NCI-H2107 treated with DMSO at 0.1 percent for 48 hours (cell line): Measurements from ENCODE around the gene KCTD14.
"Not testable (repeated sequence)": the region's sequence is repeated elsewhere in the genome, so short reads cannot be mapped to it uniquely, and the experiment has no call there.

Experiments used
- DNase-seq: peaks from one replicate; lab custom pipeline; 2025; ENCODE audit not compliant: unreplicated experiment; lab: John Stamatoyannopoulos, UW

Gene KCTD14

DNA sequence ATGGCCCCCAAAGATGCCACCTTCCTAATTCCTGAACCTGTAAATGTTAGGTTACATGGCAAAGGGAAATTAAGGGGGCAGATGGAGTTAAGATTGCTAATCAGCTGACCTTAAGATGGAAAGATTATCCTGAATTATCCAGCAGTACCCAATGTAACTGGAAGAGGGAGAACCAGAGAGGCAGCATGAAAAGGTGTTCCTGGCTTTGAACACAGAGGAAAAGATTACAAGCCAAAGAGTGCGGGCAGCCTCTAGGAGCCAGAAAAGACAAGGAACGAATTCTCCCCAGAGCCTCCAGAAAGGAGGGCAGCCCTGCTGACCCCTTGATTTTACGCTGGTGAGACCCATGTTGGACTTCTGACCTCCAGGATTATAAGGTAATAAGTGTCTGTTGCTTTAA is 25.5 kb upstream of the KCTD14 start:
- DNase-seq, result no peak

DNA sequence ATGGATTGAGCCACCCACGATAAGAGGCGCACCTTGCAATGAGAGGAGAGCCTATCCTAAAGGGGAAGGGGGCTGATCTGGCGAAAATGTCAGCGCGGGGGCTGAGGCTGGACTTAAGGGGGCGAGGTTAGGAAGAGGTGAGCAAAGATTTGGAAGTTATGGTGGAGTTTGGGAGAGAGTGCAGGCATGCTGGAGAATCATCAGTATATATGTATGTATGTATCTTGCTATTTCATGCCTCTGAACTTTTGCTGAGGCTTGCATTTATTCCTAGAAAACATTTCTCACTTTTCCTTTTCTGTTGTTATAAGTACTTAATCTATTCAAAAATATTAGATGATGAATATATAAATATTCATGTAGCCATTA is 23.4 kb upstream of the KCTD14 start:
- no peak for DNase-seq

DNA sequence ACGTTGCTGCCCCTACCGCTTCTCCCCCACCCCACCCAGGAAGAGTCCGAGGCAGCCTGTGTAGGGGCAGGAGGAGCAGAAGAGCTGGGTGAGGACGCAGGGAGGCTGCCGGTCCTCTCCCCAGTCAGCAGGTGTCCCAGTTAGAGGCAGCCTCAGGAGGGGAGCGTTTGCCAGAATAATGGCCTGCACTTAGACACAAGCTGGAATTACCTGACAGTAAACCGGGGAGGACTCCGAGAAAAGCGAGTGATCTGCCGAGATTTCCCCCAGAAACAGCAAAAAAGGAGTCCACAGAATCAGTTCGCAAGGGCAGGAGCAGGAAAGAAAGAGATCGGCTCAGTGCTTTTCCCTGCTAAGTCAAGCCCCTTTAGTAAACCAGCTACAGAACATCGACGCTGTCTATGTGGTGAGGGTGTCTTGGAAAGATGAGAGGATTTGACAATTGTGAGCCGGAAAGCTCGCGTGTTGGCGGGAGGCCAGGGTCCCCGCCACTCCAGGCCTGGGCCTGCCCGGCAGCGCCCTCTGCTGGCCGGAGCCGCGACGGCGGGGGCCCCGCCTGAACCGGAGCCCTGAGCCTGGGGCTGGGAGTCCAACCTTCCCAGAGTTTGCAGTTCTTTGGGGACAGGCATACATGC is 22.9 kb upstream of the KCTD14 start:
- peak; percentile 66 for DNase-seq

DNA sequence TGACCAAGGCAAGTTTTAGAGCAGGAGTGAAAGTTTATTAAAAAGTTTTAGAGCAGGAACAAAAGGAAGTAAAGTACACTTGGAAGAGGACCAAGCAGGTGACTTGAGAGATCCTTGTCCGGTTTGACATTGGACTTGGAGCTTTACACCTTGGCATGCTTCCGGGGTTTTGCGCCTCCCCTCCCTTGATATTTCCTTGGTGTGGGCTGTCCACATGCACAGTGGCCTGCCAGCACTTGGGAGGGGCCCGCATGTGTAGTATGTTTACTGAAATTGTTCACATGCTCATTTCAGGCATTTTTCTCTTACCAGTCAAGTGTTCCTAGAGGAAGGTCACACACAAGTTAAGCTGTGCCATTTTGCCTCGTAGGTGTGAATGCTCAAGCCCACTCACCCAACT is 21.6 kb upstream of the KCTD14 start:
- no peak for DNase-seq

DNA sequence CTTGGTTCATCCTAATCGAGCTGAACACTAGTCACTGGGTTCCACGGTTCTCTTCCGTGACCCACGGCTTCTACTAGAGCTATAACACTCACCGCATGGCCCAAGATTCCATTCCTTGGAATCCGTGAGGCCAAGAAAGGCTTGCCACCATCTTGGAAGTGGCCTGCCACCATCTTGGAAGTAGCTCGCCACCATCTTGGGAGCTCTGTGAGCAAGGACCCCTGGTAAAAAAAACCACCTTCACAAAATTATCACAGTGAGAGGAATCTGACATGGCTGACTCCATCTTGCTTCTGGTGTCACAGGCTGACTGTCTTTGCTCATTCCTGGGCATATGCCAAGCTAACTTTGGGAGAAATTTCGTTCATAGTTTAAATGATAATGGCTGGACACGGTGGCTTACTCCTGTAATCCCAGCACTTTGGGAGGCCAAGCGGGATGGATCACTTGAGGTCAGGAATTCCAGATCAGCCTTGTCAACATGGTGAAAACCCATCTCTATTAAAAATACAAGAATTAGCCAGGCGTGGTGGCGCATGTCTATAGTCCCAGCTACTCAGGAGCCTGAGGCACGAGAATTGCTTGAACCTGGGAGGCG is 18.9 kb upstream of the KCTD14 start:
- DNase-seq, result no peak

DNA sequence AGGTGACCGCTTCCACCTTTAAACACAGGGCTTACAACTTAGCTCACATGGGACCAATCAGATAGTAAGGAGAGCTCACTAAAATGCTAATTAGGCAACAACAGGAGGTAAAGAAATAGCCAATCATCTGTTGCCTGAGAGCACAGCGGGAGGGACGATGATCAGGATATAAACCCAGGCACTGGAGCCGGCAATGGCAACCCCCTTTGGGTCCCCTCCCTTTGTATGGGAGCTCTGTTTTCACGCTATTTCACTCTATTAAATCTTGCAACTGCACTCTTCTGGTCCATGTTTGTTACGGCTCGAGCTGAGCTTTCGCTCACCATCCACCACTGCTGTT is 18.3 kb upstream of the KCTD14 start:
- not testable (repeated sequence) for DNase-seq

DNA sequence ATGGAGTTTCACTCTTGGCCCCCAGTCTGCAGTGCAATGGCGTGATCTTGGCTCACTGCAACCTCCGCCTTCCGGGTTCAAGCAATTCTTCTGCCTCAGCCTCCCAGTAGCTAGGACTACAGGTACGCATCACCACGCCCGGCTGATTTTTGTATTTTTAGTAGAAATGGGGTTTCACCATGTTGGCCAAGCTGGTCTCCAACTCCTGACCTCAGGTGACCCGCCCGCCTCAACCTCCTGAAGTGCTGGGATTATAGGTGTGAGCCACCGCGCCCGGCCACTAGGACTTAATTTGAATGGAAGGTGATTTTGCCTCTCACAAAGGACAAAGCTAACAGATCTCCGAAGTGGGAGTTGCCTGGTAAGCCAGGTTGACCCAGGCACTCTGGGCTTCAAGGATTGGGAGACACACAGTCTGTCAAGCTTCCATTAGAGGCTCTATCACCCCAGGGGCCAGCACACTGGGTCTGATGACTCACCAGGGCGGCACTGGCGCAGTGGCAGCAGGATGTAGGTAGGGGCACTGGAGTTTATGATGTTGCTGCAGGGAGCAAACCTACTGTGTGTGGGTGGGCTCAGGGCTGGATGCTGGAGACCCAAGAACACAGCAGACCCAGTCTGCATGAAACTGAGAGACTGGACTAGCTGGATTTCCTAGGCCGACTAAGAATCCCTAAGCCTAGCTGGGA is 17.8 kb upstream of the KCTD14 start:
- no peak for DNase-seq

DNA sequence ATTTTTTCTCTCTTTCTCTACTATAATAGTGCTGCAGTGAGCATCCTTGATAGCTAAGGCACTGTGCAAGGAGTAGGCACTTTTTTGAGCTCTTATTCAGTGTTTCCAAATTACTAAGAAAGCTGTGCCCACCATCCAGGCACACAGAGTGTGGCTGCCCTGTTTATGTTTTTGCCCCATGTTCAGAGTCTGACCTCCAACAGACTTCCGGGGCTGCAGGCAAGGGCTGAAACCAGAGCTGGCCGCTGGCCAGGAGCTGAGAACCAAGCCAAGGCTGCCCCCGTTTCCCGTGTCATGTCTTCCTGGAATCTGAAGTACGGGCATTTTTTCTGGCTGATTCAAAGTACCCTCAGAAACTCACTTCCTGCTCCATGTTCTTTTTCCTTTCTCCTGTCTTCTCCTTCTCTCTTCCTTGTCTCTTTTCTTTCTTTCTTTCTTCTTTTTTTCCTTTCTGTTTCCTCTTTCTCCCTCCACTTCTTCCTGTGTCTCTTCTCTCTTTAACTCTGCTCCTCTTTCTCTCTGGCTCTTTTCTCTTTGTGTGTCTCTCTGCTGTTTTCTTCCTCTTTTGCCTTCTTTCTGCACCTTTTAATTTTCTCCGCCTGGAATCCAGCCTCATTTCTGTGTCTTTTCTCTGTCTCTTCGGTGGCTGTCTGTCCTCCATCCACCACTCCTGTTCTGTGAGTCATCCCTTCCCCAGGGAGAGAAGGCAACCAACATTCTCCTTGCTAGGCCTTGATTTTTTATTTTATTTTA is 17.0 kb upstream of the KCTD14 start:
- DNase-seq, result peak; percentile 15

DNA sequence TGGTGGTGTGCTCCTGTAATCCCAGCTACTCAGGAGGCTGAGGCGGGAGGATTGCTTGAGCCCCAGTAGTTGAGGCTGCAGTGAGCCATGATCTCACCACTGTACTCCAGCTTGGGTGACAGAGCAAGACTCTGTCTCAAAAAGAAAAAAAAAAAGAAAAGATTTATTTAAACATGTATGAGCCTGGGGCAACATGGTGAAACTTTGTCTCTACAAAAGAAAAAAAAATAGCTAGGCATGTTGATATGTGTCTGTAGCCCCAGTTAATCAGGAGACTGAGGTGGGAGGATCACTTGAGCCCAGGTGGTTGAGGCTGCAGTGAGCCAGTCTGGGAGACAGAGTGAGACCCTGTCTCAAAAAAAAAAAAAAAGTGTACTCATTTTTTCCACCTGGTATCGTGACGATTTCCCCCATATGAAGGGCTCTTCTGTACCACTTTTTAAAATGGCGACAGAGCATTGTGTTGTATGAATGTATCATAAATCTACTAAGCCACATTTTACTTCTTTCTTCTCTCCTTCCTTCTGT is 16.4 kb upstream of the KCTD14 start:
- no peak for DNase-seq

DNA sequence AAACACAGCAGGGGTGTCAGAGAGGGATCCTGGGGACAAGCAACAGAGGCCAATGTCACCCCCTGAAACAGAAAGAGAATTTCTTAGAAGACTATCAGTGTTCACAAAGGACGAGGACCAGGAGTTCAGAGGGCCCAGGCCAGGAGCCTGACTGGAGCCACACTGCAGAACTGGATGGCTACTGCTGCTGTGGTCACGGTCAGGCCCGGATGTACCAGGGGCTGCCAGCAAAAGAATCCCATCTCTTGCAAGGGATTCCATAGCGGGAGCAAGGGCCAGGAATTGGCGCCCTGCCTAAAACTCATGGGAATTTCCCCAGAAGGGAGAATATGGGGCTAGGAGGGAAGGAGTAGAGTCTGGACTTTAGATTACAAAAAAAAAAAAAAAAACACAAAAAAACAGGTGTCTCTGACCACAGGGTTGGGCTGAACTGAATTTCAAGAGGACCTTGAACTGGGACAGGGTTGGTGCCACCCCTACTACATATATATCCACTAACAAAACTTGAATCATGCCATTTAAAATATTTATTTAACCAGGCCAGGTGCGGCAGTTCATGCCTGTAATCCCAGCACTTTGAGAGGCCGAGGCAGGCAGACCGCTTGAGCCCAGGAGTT is 15.7 kb upstream of the KCTD14 start:
- no peak for DNase-seq

DNA sequence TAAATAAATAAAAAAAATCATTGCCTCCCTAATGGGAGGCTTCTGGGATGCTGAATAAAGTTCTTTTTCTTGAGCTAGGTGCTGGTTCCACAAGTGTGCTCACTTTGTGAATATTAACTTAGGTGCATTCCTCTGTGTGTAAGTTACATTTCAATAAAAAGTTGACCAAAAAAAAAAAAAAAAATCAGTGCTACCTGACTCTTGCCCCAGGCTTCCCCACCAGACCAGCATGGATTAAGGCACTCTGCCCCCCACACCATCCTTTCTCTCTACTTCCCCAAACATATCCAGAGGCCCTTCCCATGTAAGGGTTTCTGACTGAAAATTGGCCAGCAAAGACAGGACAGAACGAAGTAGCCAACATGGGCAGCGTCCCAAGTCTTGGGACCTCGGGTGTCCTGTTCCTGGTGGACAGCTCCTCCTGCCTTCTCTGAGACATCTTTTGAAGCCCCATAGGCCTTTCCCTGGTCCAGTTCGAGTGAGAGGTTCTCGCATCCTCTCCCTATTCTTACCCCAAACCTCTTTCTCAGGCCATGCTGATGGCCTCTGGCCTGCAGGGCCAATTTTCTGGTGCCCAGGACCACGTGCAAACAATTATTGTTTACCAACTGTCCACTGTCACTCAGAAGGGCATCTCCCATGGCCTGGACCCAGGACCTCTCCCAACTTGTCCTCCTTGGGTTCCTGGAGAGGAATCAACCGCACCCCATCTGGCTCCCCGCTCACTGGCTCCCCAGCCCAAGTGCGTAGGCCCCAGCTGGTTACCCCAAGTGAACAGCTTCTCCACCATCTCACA is 14.9 kb upstream of the KCTD14 start:
- no peak for DNase-seq

DNA sequence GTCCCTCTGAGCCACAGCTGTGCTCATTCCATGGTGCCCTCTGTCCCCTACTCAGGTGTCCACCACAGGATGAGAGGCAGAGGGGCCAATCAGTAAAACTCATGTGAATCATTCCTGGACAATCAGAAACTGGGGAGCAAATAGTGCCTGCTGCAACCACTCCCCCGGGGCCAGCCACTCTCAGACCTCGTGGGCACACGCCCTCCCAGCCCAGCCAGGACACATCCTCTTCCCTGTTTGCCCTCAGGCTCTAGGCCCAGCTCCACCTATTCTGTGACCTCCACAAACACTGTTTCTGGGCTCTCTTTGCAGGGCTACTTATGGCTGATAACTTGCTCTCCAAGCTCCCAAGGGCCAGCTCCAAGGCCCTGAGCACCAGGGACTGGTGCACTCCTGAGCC is 14.0 kb upstream of the KCTD14 start:
- DNase-seq, result no peak

DNA sequence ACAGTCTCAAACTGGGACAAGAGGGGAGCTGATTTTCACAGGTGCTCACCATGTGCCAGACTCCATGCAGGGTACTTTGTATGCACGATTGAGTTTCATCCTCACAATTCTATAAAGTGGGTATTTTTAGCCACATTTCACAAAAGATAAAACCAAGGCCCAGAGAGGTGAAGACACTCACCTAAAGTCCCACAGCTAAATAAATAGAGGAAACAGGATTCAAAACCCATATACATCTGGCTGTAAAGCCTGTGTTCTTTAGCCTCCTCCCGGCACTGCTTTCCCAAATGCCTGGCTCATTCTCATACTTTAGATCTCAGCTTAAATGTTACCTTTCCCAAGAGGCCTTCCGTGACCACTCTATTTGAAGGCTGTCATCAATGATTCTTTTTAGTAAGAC is 13.2 kb upstream of the KCTD14 start:
- DNase-seq, result no peak

DNA sequence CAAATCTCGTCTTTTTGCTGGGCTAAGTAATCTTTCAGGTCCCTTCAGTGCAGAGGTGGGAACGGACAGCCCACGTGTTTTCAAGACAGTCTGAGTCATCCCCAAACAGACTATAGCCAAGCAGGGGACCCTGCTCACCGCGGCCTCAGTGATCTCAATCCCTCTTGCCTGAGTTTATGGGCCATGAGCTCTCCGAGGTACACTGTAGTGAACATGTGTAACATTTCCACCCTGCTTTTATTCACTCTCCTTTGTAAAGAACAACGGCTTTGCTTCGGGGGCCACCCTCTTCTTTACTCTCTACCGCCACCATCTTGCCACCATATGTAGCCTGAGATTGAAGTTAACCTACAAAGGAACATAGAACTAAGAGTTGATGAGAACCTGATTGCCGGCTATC is 11.5 kb upstream of the KCTD14 start:
- DNase-seq, result no peak

DNA sequence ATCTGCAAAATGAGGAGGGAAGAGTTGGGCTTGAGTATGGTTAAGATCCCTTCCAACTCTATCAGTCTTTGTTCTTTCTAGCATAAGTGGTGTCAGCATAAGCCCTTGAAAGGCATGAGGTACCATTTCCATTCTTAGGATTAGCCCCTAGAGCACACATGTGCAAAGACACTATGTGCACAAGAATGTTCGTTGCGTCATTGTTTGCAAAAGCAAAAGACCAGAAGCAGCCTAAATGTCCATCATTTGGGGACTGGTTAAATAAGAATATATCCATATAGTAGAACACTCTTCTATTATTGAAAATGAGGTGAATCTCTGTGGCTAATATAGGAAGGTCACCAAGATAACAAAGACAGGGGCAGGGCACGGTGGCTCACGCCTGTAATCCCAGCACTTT is 10.0 kb upstream of the KCTD14 start:
- DNase-seq, result no peak

DNA sequence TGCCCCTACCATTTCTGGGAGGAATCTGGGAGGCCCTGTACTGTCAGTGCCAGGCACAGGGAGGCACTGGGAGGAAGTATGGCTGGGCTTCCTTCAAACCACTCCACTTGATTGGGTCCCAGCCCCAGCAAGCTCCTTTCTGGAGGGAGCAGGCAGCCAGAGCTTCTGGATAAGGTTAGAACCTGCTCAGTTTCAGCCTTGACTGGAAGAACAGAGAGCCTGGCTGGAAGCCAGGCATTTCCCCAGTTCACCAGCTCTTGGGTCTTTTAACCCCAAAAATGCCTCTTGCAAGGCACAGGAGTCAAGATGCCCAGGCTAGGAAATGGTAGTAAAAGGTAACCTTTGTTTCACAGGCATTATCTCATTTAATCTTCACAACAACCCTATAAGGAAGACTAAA is 9.0 kb upstream of the KCTD14 start:
- DNase-seq, result peak; percentile 12

DNA sequence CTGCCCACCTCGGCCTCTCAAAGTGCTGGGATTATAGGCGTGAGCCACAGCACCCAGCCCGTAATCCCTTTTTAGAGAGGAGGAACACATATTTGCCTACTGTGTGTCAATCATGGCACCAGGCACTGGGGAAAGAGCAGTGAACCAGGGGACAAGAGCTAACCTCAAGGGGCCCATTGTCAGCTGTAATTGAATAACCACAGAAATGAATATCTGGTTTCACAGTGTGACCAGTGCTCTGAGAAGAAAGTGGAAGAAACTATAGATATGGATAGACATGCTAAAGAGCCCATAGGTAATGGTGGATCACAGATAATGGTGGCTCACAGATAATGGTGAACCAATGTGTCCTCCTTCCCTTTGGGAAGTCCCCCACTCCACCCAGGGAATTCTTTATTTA is 8.6 kb upstream of the KCTD14 start:
- DNase-seq, result peak; percentile 12

DNA sequence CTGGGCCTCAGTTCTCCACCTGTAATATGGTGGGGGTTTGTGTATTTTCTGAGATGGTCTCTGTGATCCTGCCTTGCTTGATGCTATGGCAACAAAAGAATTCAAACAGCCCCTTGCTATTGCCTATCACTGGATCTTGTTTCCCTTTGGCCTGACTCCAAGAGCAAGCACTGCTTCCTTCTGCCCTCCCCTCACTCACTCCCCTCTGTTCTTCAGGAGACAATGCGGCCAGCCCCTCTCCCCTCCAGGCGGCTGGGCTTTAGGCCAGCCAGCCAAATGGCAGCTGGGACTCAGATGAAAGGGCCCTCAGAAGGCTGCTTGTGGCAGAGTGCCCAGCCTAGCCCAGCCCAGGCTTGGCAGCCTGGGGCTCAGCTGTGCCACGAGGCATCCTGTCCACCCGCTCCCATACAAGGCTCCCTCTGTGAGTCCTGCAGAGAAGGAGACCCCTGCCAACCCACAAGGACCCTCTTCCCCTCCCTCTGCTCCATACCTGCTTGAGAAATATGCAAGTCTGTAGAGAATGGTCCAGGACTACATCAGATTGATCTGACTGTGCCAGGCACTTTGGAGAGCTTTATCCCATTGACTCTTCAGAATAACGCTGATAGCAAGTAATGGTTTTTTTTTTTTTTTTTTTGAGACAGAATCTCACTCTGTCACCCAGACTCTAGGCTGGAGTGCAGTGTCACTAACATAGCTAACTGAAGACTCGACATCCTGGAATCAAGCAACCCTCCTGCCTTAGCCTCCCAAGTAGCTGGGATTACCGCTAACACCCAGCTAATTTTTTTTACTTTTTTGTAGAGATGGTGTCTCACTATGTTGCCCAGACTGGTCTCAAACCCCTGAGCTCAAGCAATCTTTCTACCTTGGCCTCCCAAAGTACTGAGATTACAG is 7.6 kb upstream of the KCTD14 start:
- DNase-seq, result peak; percentile 88

DNA sequence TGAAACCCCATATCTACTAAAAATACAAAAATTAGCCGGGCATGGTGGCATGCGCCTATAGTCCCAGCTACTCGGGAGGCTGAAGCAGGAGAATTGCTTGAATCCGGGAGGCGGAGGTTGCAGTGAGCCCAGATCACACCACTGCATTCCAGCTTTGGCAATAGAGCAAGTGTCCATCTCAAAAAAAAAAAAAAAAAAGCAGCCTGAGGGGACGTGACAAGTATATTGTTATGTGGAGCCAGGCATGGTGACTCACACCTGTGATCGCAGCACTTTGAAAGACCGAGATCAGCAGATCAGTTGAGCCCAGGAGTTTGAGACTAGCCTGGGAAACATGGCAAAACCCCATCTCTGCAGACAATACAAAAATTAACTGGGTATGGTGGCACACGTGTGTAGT is 5.3 kb upstream of the KCTD14 start:
- DNase-seq, result not testable (repeated sequence)

DNA sequence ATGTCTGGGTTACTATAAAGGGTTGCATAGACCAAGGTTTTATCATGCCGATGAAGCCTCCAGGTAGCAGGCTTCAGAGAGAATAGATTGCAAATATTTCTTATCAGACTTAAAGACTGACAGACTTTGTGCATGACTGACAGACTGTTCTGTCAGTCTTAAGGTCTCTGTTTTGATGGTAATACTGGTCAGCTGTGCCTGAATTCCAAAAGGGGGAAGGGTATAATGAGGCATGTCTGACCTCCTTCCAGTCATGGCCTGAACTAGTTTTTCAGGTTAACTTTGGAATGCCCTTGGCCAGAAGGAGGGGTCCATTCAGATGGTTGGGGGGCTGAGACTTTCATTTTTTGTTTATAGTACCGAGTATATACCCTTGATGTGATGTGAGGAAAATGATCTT is 4.7 kb upstream of the KCTD14 start:
- DNase-seq, result no peak
